ENCODE measurements around the gene CLDN16. TPM values are rescaled to one million over a fixed set of nuclear protein-coding genes. Genes with fewer than 3 reads are reported as not detected.

Gene CLDN16, protein sequence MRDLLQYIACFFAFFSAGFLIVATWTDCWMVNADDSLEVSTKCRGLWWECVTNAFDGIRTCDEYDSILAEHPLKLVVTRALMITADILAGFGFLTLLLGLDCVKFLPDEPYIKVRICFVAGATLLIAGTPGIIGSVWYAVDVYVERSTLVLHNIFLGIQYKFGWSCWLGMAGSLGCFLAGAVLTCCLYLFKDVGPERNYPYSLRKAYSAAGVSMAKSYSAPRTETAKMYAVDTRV
- total RNA-seq: 1.6 TPM

DNA sequence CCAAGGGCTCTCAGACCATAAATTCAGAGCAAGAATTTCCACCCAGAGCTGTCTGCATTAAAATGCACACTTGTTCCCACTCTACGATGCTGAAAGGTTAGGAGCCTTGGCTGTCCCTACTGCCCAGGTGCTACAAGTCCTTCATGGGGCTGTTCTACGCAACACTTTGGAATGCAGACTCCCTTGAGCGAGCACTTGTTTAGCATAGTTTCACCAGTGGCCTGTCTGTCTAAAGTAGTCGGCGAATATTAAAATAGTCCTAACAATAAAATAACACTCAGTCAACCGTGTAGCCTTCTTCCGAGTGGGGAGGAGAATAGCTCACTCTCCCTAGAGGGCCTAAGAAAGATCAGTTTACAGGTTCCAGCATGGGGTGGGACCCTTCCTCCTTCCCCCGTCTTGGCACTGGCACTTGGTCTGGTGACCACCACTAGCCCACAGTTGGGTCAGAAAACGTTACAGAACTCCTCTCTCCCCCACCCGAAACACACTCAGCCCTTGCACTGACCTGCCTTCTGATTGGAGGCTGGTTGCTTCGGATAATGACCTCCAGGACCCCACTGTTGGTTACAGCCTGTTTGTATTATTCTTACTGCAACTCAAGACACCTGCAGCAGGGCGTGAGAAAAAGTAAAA lies at the start of gene CLDN16:
TSS of gene CLDN16 (plus strand) at position 586 of the 636 bp plus-strand sequence. CDS start 167 bp downstream, outside the sequence.
- FAIRE-seq (no peak), DNase-seq (ENCODE audit: low spot score in 2 of 2) (no peak)

DNA sequence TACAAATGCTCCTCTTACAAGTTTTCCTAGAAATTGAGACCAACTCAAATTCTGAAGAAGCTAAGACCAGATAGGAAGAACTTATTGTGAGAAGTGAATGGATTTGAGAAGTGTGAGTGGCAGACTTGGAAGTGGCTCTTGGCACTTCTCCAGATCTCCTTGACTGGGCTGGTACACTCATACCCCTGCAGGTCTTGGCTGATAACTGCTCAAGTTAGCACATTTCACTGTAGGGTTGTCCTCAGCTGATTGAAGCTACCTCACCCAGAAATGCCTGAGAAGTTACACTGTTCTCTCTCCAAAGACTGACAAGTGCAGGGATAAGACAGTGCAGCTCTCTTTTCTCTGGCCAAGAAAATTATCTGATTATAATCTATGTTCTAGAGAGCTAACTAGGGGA lies 49.2 kb upstream of the CLDN16 start:
- no peak for FAIRE-seq
- no peak for DNase-seq (ENCODE audit: low spot score in 2 of 2)

DNA sequence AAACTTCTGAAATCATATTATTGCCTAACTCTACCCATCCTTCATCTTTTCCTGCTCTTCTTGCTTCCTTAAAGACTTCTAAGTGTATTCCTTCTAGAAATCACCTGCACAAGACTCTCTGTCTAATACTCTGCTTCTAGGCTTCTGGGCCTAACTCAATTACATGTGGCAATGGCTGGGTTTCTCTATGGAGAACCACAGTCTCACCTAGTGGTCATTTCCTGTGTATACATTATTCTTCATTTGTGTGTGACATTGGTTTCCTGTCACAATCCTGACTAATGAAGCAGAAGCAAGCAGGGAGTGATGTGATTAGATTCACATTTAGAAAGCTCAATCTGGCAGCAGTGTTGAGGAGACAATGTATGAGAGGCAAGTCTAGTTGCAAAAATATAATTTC lies 48.8 kb upstream of the CLDN16 start:
- DNase-seq (ENCODE audit: low spot score in 2 of 2): no peak
- no peak for FAIRE-seq

DNA sequence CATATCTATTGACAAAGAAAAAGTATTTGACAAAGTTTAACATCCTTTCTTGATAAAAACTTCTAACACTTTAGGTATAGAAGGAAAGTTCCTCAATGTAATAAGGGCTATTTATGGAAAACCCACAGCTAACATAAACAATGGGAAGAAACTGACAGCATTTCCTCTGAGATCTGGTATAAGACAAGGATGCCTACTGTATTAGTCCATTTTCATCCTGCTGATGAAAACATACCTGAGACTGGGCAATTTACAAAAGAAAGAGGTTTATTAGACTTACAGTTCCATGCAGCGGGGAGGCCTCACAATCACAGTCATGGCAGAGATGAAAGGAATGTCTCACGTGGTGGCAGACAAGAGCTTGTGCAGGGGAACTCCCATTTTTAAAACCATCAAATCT lies 47.9 kb upstream of the CLDN16 start:
- FAIRE-seq: no peak

DNA sequence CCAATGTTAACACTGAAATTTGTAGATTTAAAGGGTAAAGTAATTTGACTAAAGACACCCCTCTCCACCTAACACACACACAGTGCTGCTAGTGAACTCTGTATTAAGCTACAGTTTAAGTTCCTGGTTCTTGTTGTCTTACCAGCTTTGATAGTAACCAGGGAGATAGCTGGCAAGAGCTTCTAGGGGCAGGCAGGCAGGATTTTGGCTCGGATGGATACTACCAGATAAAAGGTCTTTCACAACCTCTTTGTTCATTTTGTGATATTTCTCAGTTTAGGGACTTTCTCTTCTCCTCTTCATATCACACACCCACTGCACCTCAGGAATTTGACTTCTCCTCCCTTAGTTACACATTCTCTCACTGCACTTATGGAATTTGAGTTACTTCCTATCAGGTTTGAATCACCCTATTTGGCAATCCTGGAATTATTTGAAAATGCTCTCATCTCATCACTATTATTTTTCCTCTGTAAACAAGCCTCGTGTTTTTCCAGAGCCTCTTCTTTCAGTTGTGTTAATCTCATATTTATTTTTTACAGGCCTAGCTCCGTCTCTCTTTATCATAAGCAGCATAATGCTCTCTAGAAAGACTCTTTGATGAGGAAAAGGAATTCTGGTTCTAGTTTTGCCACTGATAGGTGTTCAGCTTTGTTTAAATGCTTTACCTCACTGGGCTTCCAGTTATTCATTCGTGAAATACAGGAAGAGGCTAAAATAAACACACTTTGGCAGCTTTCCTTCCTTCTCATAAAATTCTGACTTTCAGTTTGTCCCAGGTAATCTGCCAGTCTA lies 42.7 kb upstream of the CLDN16 start:
- DNase-seq (ENCODE audit: low spot score in 2 of 2): no peak
- FAIRE-seq: no peak

More for the DNA sequence above, 47.9 kb upstream of the CLDN16 start:
- DNase-seq (ENCODE audit: low spot score in 2 of 2): no peak

DNA sequence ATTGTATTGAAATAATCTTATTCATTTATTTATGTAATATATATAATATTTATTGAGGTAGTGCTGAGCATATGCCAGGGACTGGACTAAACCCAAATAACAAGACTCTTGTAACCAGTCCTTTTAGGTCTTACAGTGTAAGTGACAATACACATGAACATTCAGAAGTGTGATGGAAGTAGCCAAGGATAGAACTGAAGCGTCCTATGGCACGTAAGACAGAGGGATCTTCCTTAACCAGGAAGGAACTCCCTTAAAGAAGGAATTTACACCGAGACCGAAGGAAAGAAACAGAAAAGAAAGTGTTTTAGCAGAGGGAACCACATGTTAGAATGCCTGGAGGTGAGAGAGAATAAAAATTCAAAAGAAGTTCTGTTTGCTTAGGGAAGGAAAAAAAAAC lies 42.1 kb upstream of the CLDN16 start:
- FAIRE-seq (no peak), DNase-seq (ENCODE audit: low spot score in 2 of 2) (no peak)

DNA sequence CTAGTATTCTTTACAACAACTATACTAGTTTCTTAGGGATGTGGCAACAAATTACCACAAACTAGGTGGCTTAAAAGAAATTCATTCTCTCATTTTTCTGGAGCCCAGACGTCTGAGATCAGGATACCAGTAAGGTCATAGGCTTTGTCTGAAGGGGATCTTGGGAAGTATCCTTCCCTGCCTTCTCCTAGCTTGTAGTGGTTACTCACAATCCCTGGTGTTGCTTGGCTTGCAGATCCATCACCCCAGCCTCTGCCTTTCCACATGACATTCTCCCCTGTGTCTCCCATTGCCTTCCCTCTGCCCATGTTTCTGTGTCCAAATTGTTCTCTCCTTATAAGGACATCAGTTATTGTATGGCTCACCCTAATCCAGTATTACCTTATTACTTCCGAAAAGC lies 41.4 kb upstream of the CLDN16 start:
- FAIRE-seq (no peak), DNase-seq (ENCODE audit: low spot score in 2 of 2) (no peak)

DNA sequence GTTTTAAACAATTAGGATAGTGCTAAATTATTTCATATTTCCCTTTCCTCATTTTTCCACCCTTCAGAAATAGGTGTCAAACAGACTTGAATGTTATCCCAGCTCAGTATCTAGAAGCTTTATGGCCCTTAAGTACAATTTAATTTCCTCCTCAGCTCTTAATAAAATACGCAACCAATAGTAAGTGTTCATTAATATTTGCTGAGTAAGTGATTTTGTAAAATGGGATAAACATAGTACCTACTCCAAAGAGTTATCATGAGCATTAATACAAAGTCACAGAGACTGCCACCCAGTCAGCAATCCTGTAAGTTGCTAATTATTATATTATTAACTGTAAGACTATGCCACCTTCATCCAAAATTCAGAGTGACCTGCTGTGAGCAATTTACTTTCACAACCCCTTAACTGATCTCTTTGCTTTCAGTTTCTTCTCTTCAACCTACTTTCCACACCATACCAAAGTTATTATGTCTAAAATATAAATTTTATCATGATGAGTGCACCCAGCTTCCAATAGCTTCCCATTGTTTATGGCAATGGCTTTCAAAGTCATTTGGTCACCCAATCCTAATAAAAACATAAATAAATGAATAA lies 35.0 kb upstream of the CLDN16 start:
- DNase-seq (ENCODE audit: low spot score in 2 of 2) (no peak), FAIRE-seq (no peak)

DNA sequence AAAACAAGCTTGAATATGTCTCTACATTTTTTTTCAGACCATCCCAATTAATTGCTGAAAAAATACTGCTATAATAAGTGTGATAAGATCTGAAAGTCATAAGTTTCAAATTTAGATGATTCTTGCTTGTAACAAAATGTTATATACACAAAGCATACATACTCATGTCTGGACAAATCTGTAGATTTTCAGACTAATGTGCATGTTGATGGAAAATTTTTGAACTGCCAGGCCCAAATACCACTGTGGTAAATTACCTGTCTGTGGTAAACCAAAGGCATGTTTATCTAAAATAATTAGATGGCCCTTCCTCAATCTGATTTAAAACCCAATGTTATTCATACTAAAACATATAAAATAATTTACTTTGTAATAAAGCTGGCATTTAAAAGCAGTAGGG lies 31.7 kb upstream of the CLDN16 start:
- FAIRE-seq (no peak), DNase-seq (ENCODE audit: low spot score in 2 of 2) (no peak)

DNA sequence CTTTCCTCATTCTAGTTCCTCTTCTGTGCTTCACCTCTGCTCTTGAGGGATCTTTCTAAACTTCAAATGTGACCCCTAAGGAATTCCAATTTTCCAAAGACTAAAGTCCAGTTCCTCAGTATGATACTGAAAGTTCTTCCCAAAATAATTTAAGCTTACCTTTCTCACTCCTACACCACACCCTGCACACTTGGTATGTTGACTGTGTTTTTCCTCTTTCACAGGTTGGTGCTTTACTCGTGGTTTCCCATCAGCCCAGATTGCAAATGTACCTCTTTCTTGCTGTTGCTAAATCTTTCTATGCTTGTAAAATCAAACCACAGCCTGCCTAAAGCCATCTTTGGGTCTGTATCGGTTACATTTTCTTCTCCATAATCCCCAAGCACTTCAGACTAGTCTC lies 30.5 kb upstream of the CLDN16 start:
- FAIRE-seq: no peak
- no peak for DNase-seq (ENCODE audit: low spot score in 2 of 2)

DNA sequence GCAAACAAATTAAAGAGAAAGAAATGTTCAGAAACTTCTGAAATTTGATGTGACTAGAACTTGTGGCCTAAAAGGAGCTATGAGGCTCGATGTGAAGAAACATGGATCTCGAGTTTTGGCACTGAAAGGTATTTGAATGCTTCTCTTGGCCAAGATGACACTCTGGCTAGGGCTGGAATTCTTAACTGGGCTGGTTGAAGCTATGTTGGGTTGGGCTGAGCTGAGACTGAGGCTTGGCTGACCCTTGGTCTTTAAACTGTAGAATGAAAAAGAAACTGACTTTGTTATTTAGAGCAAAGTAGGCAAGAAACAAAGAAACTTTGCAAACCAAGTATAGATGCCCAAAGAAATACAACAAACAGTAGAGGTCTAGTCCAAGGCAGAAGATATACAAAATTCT lies 28.1 kb upstream of the CLDN16 start:
- DNase-seq (ENCODE audit: low spot score in 2 of 2): no peak
- FAIRE-seq: no peak

DNA sequence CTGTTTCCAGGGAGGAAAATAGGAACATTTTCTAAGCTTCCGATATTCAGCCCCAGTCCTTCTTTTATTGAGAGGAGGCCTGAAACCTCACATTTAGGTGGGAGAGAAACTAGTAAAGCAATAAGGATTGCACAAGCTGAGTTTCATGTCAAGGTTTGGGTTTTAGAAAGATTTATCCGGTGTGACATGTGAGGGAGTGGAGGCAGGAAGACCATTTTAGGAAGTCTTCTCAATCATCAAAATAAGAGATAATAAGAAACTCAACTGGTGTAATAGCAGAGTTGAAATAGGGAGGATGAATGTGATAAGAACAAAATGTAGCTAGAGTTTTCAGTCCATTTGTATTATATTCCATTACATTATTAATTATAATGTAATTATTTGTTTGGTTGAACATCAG lies 27.7 kb upstream of the CLDN16 start:
- DNase-seq (ENCODE audit: low spot score in 2 of 2): no peak
- FAIRE-seq: no peak

DNA sequence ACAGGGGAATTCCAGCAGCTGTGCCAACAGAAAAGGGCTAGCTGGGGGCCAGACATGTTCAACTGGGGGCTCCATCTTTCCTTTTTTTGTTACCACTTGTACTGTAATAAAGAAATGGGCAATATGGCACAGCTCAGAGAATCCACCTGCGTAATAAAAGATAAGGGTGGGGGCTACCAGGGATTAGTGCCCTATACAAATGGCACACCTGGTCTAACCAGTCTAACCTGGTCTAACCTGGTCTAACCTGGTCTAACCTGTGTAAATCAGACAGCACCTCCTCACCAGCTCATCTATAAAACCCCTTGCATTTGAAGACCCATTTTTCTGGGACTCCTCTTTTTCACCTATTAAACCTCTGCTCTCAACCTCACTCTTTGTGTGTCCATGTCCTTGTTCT lies 26.2 kb upstream of the CLDN16 start:
- FAIRE-seq: no peak
- DNase-seq (ENCODE audit: low spot score in 2 of 2): no peak

DNA sequence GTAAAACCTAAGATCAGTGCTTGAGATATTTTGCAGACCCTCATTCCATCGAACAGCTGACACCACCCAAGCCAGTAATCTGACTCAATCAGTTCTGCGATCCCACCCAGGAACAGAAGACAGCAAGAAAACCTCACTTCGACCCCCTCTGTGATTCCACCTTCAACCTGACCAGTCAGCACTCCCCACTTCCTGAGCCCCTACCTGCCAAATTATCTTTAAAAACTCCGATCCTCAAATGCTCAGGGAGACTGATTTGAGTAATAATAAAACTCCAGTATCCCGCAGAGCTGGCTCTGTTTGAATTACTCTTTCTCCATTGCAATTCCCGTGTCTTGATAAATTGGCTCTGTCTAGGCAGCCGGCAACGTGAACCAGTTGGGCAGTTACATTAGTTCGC lies 25.7 kb upstream of the CLDN16 start:
- FAIRE-seq (no peak), DNase-seq (ENCODE audit: low spot score in 2 of 2) (no peak)

DNA sequence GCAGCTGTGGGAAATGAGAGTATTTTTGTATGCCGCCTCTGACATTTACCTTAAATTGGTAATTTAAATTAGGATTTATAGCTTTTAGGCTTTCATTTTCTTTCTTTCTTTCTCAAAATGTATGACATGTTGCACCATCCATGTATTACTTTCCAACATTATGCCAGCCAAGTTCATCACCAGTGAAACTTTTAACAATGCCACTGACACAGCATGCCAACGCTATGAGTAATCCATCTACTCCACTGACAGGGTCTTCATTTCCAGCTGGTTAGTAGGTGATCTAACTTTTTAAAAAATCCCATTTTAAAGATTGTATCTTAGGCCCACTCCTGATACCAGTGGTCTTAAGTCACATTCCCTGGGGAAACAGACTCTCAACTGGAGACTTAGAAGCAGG lies 21.8 kb upstream of the CLDN16 start:
- FAIRE-seq (no peak), DNase-seq (ENCODE audit: low spot score in 2 of 2) (no peak)

DNA sequence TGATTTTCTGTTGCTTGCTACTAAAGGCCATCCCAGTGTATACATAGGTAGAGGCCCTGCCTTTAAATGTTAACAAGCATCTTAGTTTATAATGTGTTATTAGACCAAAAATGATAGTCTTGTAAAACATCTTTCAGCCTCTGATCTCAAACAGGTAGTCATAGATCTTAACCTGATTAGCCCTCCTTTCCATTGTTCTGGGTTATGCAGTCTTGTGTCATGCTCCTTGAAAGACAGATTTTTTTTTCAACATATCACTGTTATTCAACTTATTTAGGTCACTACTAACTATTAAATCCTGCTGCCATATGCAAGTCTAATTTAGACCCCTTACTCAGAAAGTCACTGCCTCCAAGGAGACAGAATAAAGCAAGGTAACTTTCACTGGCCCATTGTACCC lies 19.1 kb upstream of the CLDN16 start:
- no peak for FAIRE-seq

DNA sequence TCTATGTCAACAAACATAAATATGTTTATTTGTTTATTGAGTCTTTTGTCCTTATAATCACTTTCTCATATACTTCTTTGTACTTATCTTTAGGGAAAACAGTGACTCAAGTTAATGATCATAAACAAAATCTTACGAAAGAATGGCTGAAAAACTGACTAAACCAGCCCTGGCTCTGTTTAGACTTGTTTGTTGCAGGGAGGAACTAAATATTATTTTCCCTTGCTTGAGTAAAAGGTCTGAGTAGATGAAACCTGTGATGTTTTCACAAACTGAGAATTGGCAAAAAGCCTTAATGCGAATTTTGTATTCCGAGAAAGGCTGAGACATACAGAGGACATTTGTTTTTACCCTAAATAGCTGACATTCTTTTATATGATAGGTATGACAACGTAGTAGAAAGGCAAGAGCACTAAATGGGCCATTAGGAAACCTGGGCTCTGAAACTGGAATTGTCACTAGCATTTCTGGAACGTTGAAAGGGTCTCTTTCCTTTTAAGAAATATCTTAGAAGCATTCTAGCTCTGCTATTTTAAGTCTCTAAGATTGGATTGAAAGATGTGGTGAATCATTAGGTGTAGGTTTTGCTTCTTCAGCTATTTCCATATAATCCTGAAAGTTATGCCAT lies 18.2 kb upstream of the CLDN16 start:
- FAIRE-seq (no peak), DNase-seq (ENCODE audit: low spot score in 2 of 2) (no peak)

More for the DNA sequence above, 19.1 kb upstream of the CLDN16 start:
- DNase-seq (ENCODE audit: low spot score in 2 of 2): no peak

DNA sequence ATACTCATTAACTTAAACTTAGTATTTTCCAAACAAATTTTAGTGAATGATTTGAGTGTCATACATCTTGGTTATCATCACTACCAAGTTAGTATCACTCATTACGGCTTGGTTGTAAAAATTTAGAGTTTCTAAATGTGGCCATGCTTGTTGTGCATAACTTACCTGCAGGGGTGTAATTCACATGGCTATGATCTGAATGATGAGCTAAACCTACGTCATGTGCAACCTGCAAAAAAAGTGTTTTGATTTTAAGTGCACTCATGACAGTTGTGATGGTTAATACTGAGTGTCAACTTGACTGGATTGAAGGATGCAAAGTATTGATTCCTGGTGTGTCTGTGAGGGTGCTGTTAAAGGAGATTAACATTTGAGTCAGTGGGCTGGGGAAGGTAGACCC lies 17.6 kb upstream of the CLDN16 start:
- FAIRE-seq (no peak), DNase-seq (ENCODE audit: low spot score in 2 of 2) (no peak)

DNA sequence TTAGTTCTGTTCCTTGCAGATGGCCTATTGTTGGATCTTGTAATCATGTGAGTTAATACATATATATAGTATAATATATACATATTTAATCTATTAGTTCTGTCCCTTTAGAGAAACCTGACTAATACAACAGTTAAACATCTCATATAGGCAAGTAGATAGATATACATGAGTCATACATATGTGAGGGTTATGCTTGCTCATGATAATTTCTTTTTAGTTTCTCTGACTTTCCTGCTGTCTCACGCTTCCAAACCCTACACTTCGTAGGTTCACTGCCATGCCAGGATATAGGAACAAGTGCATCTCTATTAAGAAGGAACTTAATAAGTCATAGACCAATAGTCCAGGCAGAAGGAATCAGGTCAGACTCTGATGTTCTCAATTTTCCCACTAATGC lies 16.8 kb upstream of the CLDN16 start:
- no peak for FAIRE-seq
- no peak for DNase-seq (ENCODE audit: low spot score in 2 of 2)

DNA sequence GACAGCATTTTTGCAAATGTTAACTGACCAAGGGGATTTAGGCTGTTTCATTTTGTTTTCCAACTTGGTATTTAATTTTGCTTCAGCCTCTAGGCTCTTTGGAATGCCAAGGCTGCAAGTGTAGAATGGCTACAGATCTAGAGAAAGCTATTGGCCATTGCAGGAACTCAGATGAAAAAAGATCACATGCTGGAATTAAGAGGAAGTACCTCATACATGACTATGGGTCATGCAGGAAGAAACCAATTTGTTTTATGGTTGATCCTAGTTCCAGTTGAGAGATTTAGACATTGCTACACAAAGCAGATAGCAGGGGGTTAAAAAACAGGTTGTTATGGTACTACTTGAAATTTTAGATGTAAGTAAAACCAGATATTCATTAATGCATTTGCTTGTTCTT lies 12.7 kb upstream of the CLDN16 start:
- DNase-seq (ENCODE audit: low spot score in 2 of 2) (no peak), FAIRE-seq (no peak)

DNA sequence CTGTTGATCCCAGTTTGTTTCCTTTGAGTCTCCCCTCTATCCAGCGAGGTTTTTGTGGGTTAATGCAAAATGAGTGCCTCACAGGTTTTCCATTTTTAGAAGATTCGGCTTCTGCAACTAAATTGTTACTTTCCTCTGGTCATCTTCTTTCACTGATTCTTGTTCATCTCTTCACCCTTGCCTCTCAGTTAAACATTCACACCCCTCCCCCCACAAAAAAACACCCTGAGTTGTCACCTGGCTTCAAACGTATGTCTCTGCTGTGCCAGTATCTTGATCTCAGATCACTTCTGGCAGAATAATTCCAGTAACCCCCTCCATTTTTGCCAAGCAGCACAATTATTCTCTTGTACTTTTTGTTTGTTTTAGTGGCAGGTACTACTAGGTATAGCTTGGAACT lies 12.3 kb upstream of the CLDN16 start:
- no peak for DNase-seq (ENCODE audit: low spot score in 2 of 2)
- no peak for FAIRE-seq
